ENCODE data around the gene STK16. TPM values are rescaled to one million over a fixed set of nuclear protein-coding genes. Genes with fewer than 3 reads are reported as not detected.

Gene STK16
- total and polyA plus RNA-seq, 2 of the 13 experiments (the other 11 are each of a cell fraction or from before 2014, with no cell fraction given), result 28.0 to 50.9 TPM

GRCh38 chr2:219218732-219219701 is 26.3 kb upstream of the STK16 start, which contains the start of gene ABCB6 (continued):
- peak; percentile 97 for TF ChIP-seq ARHGAP35 (CRISPR knock-in tag; IDR thresholded peaks at IDR 0.05; ENCODE audit: borderline replicate concordance)
- peak; percentile 80 for TF ChIP-seq TEAD3 (CRISPR knock-in tag; optimal IDR thresholded peaks at IDR 0.05; ENCODE audit: borderline replicate concordance)
- TF ChIP-seq FIP1L1 (IDR thresholded peaks at IDR 0.05; ENCODE audit: borderline replicate concordance, insufficient read depth, low read depth, low read length), result no peak
- TF ChIP-seq RFX5 (IDR thresholded peaks at IDR 0.05; ENCODE audit: low read depth, low read length), result peak; percentile 32; the same call in 1 of the 2 replicates
- peak; percentile 97 for TF ChIP-seq TMF1 (CRISPR knock-in tag; IDR thresholded peaks at IDR 0.05; ENCODE audit: low read depth)
- TF ChIP-seq GLI4 (CRISPR knock-in tag; IDR thresholded peaks at IDR 0.05; ENCODE audit: borderline replicate concordance), result peak; percentile 62; the same call in 1 of the 2 replicates
- peak; percentile 84 for TF ChIP-seq GATAD1 (CRISPR knock-in tag; IDR thresholded peaks at IDR 0.05)
- TF ChIP-seq ZNF557 (CRISPR knock-in tag; IDR thresholded peaks at IDR 0.05), result peak; percentile 87
- no peak for TF ChIP-seq NR2F6 (IDR thresholded peaks at IDR 0.05)
- no peak for TF ChIP-seq NR2F6 (CRISPR knock-in tag; IDR thresholded peaks at IDR 0.05)
- TF ChIP-seq BHLHE40 (IDR thresholded peaks at IDR 0.05; ENCODE audit: low read length), result peak; percentile 98
- TF ChIP-seq ATAD3A (CRISPR knock-in tag; IDR thresholded peaks at IDR 0.05), result no peak
- TF ChIP-seq ZNF883 (CRISPR knock-in tag; IDR thresholded peaks at IDR 0.05; ENCODE audit: not compliant biosample characterization), result peak; percentile 96
- peak; percentile 96 for TF ChIP-seq GMEB1 (CRISPR knock-in tag; IDR thresholded peaks at IDR 0.05; ENCODE audit: borderline replicate concordance)
- TF ChIP-seq KDM1A (CRISPR knock-in tag; IDR thresholded peaks at IDR 0.05), result no peak; the same call in 1 of the 2 replicates
- peak; percentile 88; the same call in 2 of the 3 replicates for TF ChIP-seq MXI1 (IDR thresholded peaks at IDR 0.05; ENCODE audit: borderline replicate concordance, low read depth, low read length)
- TF ChIP-seq MXD4 (CRISPR knock-in tag; IDR thresholded peaks at IDR 0.05), result peak; percentile 96
- peak; percentile 99 for TF ChIP-seq ZNF274 (CRISPR knock-in tag; IDR thresholded peaks at IDR 0.05)
- no peak; the same call in 1 of the 2 replicates for TF ChIP-seq ONECUT2 (CRISPR knock-in tag; IDR thresholded peaks at IDR 0.05)
- no peak for TF ChIP-seq RBAK (CRISPR knock-in tag; IDR thresholded peaks at IDR 0.05)
- peak; percentile 86 for TF ChIP-seq KLF6 (CRISPR knock-in tag; IDR thresholded peaks at IDR 0.05)
- 0 out of 2 replicates have a peak, but pooled peaks have one; percentile 11 for TF ChIP-seq AKNA (CRISPR knock-in tag; IDR thresholded peaks at IDR 0.05; ENCODE audit: borderline replicate concordance)
- TF ChIP-seq MAFF (IDR thresholded peaks at IDR 0.05; ENCODE audit: low read depth, low read length), result no peak
